GM21360 (cell line): ENCODE measurements around the gene RCOR2.

Source experiments
- ATAC-seq: cut with Tn5 transposase; IDR thresholded peaks from one replicate; pipeline ENCODE4 v1.9.1; 2021; ENCODE audit warnings: mild to moderate bottlenecking, moderate library complexity; ENCODE audit not compliant: unreplicated experiment

Gene RCOR2

DNA sequence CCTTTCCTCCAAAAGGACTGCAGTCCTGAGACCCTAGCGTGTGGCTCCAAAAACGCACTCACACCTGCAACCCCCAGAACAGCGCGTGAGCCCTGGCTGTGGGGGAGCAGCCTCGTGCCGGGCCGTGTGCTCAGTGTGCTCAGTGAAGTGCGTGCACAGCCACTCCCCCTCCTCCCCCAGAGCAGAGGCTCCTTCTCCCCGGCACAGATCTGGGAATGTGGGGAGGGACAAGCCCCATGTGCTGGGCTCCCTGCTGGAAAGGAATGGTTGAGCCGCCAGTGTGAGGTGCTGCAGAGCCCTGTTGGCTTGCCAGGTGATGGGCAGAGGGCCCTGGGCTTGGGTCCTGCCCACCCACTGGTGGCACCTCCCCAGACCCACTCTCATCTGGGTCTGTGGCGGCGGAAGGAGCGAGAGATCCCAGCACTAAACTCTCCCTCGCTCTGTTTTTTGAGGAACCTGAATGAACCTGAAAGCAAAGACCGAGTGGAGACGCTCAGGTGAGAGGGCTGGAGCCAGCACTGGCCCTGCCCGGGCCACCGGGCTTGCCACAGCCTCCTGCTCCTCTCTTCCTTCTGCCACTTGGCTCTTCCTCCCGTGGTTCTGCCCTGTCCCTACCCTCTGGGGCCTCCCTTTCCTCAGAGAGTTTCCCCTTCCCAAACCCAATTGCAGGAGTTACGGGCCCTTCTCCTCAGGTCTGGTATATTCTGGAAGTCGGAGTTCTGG is 9.0 kb downstream of the RCOR2 start:
- ATAC-seq = no peak

DNA sequence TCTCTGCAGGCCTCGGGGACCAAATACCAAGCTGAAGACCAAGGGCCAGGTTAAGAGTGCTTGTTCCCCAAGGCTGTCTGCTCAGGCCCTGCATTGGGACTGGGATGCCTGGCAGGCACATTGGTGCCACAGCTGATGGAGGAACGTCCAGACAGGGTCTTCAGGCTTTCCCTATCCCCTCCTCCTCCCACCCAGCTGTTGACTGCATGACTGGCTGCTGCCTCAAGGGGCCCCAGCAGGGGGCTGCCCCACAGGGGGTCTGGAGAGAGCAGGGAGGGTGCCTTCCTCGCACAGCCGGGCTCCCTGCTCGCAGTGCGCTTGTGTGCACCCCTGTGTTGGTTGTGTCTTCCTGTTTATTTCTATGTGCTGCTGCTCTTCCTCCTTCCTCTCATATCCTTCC is 9.9 kb downstream of the RCOR2 start:
- no peak for ATAC-seq

DNA sequence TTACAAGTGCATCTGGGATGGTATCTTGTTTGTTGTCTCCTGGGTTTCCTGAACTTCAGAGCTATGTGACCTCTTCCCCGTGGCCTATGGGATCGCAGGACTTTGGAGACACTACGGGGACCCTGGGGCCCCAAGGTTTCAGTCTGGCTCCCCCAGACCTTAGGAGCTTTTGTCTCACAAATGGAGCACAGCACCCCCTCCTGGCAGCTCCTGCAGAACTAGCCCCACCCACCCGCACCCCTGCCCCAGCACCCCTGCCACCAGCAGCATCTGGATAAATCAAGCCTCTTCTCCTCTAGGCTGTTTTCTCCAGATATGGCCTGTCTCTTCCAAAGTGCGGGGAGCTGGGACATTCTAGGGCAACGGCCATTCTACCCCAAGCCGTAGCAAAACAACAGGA is 10.4 kb downstream of the RCOR2 start:
- no peak for ATAC-seq

DNA sequence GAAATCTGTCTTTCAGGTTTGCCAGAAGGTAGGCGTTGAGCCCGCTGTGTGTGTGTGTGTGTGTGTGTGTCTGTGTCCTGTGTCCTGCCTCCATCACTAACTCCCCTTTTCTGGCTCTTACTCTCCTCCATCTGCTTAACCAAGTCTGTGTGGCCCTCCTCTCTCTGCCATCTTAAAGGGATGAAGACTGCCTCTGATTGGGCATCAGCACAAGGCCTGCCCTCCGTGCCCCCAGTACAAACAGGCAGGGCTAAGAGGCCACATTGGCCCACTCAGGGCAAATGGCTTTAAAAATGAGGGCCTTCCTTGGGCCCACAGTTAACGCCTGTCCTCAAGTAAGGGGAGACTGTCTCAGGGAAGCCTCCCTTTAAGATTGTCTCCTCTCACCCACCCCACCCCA is 10.9 kb downstream of the RCOR2 start:
- ATAC-seq = no peak

DNA sequence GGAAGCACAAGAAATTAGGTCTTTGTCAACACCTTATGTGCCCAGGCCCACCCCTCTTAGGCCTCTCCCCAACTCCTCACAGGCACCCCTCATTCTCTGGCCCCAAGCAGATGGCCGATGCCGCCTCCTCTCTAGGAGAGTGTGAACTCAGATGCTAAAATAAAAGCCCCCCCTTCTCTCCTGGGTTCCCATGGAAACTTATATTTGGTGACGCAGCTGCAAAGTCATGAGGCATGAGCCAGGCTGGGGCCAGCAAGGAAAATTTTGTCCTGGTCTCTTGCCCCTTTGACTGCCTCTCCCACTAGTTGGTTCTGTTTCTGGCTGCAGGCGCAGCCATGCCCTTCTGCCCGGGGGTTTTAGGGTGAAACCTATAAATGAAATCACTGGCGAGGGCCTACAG is 11.8 kb downstream of the RCOR2 start:
- ATAC-seq = no peak

DNA sequence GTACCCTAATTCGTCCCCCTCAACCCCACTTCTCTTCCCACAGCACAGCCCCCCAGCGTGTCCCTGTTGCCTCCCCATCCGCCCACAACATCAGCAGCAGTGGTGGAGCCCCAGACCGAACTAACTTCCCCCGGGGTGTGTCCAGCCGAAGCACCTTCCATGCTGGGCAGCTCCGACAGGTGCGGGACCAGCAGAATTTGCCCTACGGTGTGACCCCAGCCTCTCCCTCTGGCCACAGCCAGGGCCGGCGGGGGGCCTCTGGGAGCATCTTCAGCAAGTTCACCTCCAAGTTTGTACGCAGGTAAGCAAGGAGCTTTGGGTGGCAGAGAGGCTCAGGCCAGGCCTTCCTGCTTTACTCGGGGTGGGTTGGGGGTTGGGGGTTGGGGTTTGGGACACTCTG is 12.2 kb downstream of the RCOR2 start:
- ATAC-seq = no peak

DNA sequence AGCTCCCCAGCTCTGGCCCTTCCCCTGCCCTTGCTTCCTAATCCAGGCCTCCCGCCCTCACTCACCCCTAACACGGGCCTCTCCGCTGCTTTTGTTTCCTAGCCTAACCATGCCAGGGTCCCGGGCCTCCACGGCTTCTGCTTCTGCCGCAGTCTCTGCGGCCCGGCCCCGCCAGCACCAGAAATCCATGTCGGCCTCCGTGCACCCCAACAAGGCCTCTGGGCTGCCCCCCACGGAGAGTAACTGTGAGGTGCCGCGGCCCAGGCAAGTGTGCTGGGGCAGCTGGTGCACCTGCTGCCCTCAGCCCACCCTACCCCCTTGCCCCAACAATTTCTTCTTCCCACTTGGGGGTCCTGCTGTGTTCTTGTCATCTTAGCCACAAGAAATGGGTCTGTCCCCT is 13.1 kb downstream of the RCOR2 start:
- ATAC-seq = no peak

DNA sequence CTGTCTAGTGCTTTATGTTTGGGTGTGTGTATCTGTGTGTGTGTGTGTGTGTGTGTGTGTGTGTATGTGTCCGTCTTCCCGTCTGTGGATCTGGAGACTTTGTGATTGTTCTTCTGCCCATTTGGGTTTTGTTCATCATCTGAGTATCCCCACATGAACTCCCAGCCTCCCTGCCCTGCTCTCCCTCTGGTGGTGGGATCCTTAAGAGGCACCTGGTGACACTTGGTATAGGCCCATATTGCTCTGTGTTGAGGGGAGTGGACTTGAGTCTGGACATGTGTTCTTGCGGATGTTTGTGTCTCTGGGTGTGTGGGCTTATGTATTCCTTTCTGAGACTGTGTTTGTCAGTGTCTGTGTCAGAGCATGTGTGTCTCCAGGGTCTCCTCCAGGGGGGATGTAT is 15.3 kb downstream of the RCOR2 start:
- no peak for ATAC-seq

DNA sequence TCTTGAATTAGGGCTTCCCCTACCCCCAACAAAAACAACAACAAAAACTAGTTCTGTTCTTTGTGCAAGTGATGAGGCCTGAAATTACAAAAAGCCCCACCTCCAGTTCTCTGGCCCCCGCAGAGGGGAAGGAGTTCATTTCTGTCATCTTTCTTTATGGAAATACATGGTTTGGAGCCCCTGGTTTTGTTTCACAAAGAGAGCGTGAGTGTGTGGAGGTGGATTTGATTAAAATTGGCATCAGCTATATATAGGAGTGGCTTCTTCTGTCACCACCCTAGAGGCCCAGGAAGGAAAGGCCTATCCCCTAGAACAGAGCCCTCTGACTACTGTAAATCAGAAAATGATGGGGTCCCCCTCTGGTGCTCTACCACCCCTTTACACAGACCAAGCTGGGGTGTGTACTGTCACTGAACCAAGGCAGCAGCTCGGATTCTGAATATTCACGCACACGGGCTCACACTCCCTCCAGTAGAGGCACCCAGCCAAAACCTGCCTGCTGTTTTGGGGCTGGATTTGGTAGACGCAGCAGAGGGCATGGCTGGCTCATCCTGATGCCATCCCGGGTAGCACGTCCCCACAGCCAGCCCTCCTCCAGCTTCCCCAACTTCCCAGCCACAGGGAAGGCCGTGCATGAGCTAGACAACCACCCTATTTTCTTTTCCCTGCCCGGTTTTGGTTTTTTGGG is 19.4 kb downstream of the RCOR2 start:
- no peak for ATAC-seq

DNA sequence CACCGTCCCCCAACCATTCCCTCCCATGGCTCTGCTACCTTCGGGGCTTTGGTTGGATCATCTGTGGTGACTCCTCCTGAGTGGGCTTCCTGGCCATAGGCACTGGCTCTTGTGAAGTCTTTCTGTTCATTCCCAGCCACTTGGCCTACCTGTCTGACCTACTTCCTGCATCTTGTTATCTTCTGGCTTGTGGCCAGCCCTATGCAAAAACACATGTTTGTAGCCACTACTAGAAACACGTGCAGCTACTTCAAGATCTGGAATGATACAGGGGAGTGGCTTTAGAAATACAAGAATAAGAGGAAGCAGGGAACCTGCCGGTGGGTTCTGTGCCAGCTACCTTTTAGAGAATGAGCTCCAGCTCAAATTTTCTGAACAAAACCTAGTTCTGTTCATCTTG is 20.9 kb downstream of the RCOR2 start:
- ATAC-seq = no peak

DNA sequence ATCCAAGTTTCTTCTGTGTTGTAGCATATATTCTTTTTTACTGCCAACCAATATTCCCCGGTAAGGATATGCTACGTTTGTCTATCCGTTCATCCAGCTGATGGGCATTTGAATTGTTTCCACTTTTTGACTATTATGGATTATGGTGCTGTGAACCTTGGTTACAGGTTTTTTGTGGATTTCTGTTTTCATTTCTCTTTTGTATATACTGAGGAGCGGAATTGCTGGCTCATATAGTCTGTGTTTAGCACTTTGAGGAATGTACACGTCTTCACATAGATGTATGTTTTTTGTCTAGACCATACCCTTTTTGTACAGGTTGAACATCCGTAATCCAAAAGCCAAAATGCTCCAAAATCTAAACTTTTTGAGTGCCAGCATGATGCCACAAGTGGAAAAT is 23.6 kb downstream of the RCOR2 start:
- no peak for ATAC-seq

DNA sequence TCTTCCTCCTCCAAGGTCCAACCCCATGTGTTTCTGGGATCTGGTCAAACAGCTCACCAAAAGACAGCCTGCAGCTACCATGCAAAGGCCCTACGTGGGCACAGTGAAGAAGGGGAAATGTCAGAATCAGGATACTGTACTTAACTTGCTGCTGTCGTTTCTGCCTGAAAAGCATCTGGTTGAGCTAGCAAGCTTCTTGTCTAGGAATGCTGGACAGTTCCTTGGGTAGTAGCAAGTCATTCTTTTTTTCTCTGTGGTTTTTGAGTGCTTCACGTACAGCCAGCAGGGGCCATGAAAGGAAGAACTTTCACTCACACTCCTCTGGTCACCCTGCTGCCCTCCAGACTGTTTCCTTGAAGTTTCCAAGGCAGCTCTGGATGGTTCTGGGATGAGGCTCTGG is 24.7 kb downstream of the RCOR2 start:
- no peak for ATAC-seq

DNA sequence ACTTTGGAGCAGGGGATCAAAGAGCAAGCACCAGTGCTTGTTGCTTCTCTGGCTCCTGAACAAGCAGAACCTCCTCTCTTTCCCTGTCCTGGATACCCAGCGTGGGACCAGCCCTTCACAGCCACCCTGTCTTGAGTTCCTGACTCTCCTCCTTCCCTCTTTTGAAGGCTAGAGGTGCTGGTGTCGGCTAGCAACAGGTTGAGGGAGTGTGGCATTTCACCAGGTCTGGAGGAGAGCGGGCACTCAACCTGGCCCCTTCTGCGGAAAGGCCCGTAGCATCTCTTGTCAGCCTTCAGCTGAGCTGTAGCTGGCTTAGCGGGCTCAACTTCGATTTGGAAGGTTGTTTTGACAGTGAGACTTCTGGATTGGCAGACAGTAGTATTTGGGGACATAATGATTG is 26.6 kb downstream of the RCOR2 start:
- no peak for ATAC-seq

DNA sequence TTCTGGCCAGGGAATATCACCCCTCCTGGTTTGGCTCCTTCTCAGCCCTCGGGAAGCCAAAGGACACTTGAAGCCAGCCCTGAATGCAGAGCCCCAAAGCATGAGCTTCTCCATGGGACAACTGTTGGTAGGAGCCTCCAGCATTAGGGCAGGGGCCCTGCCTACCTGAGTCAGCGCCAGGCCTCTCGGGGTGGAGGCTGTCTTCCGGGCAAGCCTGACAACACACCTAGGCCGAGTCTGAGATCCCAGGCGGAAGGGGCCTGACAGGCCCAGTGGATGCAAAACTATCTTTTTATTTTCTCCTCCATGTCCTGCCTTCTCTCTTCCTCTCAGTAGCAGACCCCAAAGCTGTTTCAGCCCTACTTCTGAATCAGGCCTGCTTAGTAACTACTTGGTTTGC is 27.6 kb downstream of the RCOR2 start:
- no peak for ATAC-seq

DNA sequence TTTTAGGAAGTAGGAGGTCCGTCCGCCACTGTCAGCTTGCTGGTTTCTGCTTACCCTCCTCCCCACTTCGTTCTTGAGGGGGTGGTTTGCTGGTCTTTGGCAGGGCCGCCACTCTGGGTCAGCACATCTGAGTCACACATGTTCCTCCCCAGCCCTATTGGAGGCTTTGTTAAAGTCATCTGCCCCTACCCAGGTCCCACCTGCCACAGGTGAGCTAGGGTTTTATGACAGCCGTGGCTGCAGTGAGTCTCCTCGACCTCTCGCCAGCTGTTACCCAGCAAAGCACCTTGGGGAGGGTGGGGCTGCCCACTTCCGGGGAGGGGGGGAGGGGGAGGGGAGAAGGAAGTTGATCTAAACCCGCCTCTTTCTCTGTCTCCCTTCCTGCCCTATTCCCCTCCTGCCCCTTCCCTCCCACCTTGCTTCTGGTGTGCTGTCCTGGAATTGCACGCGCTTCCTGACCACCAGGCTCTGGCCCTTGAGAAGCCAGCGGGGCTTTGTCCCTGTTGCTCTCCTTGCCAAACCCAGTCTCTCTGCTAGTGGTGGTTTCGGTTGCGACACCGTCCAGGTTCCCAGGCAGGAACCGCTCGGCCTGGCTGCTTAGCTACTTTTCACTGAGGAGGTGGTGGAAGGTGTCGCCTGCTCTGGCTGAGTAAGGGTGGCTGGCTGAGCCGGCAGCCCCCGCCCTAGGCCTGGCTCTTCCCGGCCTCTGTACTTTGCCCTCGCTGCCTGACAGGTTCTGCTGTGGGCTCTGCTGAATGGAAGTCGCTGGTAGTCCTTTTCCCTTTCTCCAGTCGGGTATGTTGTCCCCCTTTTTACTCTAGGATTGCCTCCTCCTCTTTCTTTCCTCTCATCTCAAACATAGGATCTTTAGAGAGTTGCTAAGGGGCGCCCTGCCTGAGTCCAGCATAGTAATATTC is 28.5 kb downstream of the RCOR2 start:
- no peak for ATAC-seq

DNA sequence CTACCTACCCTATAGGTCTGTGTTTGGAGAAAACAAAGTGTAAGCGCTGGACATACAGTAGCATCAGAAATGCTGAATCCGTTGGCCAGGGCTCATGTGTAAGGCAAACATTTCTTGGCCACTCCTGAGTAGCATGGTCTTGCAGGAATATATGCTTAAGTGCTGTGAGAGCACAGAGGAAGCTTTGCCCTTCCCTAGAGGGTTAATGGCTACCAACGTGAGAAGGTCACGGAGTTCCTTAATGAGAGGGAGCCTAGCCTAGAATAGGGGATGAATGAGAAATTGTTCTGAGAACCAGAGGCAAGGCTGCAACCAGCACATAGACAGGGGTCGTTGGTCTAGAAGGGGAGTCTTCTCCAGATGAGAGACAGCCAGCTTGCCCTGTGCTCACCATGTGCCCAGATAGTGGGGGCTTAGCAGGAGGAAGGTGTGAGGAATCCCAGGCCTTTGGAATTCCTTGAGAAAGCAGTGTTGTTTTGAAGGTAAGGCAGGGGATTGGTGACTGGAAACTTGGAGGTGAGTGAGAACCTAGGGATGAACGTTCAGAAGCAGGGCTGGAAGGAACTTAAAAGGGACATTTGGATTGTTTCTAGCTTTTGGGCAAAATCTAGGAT is 29.5 kb downstream of the RCOR2 start:
- ATAC-seq = no peak

DNA sequence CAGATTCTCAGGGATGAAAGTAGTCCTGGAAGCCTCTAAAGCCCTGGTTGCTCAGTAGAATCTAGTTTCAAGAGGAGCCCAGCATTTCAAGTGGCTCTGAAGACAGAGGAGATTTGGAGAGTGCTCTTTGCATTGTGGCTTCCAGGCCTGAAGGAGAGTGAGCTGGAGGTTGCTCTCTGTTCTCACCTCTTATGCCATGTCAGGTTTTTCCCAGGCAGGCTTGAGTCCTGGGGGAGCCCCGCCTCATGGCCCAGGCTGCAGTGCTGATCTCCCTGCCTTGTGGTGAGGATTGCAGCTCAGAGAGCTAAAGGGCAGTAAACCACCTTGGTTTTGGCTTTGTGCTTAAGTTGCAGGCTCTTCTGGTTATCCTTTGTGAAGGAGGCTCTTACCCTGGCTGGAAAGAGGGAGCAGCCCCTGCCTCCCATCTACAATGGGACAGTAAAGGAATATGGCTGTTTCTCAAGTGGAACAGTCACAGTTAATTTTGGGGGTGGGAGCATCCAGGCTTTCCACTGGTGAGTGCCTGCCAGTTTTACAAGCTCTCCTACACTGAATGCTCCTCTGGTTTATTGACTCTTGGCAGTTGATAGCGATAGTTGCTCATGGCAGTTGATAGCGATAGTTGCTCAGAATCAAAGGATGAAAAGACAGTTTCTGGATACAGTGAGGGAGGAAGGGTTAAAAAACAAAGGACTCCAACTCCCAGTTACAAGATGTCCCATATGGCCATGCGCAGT is 32.6 kb downstream of the RCOR2 start:
- ATAC-seq = no peak

DNA sequence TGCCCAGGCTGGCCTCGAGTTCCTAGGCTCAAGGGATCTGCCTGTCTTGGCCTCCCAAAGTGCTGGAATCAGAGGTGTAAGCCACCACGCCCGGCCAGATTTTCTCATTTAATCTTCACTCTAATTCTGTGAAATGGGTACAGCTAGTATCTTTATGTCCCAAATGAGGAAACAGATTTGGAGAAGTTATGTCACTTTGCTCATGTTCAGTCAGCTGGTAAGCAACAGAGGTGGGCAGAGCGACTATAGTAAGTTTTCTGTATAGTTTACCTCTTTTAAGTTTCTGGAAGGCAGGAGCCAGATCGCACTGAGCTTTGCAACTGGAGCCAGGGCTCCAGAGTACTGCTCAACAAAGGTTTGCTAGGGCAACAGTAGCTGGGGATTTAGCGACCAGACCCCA is 33.2 kb downstream of the RCOR2 start:
- ATAC-seq = no peak

DNA sequence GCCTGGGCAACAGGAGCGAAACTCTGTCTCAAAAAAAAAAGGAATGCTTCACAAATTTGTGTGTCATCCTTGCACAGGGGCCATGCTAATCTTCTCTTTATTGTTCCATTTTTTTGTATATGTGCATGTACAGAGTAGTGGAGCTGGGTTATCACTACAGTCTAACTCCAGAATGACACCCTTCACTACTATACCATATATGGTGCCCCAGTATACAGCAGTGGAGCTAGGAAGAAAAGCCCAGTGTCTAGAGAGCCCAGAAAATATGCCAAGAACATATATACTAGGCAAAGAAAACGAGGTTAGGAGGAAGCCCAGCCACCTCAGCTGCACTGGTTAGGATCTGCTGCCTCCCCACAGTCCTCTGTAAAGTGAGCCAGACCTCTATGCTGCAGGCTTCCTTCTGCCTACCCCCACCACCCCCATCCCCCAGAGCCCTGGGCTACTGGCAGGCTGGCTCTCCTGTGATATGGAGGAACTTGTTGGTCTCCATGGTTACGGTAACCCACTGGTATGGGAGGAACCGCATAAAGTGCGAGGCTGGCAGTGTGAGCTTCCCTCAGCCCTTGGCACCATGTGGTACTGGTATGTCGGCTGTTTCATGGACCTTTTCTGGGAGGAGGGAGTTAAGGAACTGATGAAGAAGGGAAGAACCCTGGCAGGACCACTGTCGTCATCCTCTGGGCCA is 34.3 kb downstream of the RCOR2 start:
- ATAC-seq = no peak

DNA sequence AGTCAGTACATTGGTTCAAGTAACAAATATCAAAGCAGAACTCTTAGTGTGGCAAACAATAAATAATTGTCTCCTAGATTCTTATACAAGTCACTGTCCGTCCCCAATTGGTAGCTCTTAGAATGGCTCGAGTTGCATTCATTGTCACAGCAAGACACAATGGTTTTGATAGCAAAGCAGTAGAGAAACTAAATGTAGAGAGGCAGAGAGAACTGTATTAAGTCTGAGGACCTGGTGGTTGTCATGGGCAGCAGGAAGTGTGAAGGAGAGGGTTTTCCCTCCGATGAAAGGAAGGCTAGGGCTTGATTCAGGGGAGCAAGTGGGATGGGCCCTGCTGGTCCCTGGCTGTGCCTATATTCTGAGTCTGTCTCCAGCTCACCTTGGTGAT is 36.6 kb downstream of the RCOR2 start:
- ATAC-seq = no peak
